ENCODE results near the gene ASB1. TPM values are rescaled to one million over a fixed set of nuclear protein-coding genes. Genes with fewer than 3 reads are reported as not detected.

ASB1 gene
- total RNA-seq, 2 experiments from 2014 or later, result 14.3 to 19.6 TPM

GRCh38 chr2:238499731-238500580 is 73.2 kb downstream of the ASB1 start:
- CTCF ChIA-PET, result interaction anchor here (1.2 kb wide), 1 partner anchor 15 kb away, joined by 3 read pairs; no protein-coding TSS in a partner anchor
- POLR2A ChIA-PET, result no interaction called here
- Mint-ChIP-seq H3K27ac (no peak overlapping the region), H3K27me3 (no peaks in the 10 kb centered on the region), H3K9me3 (no peaks in the 10 kb centered on the region), H3K36me3 (ENCODE audit: low read depth) (no peaks in the 10 kb centered on the region), H3K4me1 (ENCODE audit: low read depth) (peaks cover 9% of the 10 kb centered on the region), H3K4me3 (no peak overlapping the region)
- Histone ChIP-seq H3K27me3 (ENCODE audit: control insufficient read depth in 1 of 2, insufficient read depth in 2 of 2, low read length in 2 of 2) (no peaks in the 10 kb centered on the region), H3K27ac (ENCODE audit: low read depth in 1 of 2, low read length in 2 of 2) (no peak overlapping the region), H3K9me3 (ENCODE audit: control insufficient read depth in 1 of 2, insufficient read depth in 1 of 2, low read length in 2 of 2) (no peaks in the 10 kb centered on the region), H3K4me1 (ENCODE audit: insufficient read depth, low read length) (peaks cover 2% of the 10 kb centered on the region), H3K36me3 (ENCODE audit: insufficient read depth, low read length) (no peaks in the 10 kb centered on the region), H3K4me3 (ENCODE audit: low read length) (no peak overlapping the region)
- ATAC-seq (ENCODE audit: poor library complexity) (no peak), DNase-seq (no peak)
- intact Hi-C loops (cut with DNase I, micrococcal nuclease), result no loop called here
- TF ChIP-seq CTCF (IDR thresholded peaks at IDR 0.05), result no peak

GRCh38 chr2:238501311-238501710 is 74.6 kb downstream of the ASB1 start:
- intact Hi-C loops (cut with DNase I, micrococcal nuclease), result no loop called here
- H3K36me3 ChIP-seq (ENCODE audit: insufficient read depth, low read length), result no peaks in the 10 kb centered on the region
- no peaks in the 10 kb centered on the region for H3K9me3 Mint-ChIP-seq
- ATAC-seq (ENCODE audit: poor library complexity) (no peak), DNase-seq (no peak)
- no peak overlapping the region for H3K4me3 ChIP-seq (ENCODE audit: low read length)
- no peak for TF ChIP-seq CTCF (IDR thresholded peaks at IDR 0.05)
- no peak overlapping the region for H3K4me3 Mint-ChIP-seq
- no peak overlapping the region for H3K27ac ChIP-seq (ENCODE audit: low read depth in 1 of 2, low read length in 2 of 2)
- no peaks in the 10 kb centered on the region for H3K27me3 Mint-ChIP-seq
- no peaks in the 10 kb centered on the region for H3K4me1 Mint-ChIP-seq (ENCODE audit: low read depth)
- CTCF ChIA-PET, result no interaction called here
- H3K27me3 ChIP-seq (ENCODE audit: control insufficient read depth in 1 of 2, insufficient read depth in 2 of 2, low read length in 2 of 2), result no peaks in the 10 kb centered on the region
- no peaks in the 10 kb centered on the region for H3K36me3 Mint-ChIP-seq (ENCODE audit: low read depth)
- H3K4me1 ChIP-seq (ENCODE audit: insufficient read depth, low read length), result no peaks in the 10 kb centered on the region
- POLR2A ChIA-PET, result no interaction called here
- no peak overlapping the region for H3K27ac Mint-ChIP-seq
- no peaks in the 10 kb centered on the region for H3K9me3 ChIP-seq (ENCODE audit: control insufficient read depth in 1 of 2, insufficient read depth in 1 of 2, low read length in 2 of 2)

Other genes with a start within 250 kb of the ASB1 start
- 100 to 1,000 TPM; 133 to 143 TPM for gene ILKAP, start 223.2 kb upstream of the ASB1 start, total RNA-seq
- 1 to 10 TPM; 1.5 to 1.9 TPM for gene HES6, start 186.9 kb upstream of the ASB1 start, total RNA-seq
- gene PER2, start 138.3 kb upstream of the ASB1 start, total RNA-seq, result 10 to 100 TPM; 33.8 to 38.2 TPM
- 1 to 10 TPM; 5.1 to 6.9 TPM for gene TRAF3IP1, start 106.4 kb upstream of the ASB1 start, total RNA-seq

Data from CD4-positive, alpha-beta T cell (primary cell).